Testis (tissue), 2 donors: ENCODE results near the gene NACA2.

Experiments used
- POLR2A ChIP-seq: fragments of 450-650 bp; IDR thresholded peaks from one replicate; pipeline ENCODE4 v1.6.1; 2017; ENCODE audit warnings: antibody characterized with exemption, mild to moderate bottlenecking, moderate library complexity
- TF ChIP-seq, protein P1 (sequence below), 3 experiments: fragments of 450-650 bp in 2 of 3; fragments of 200-600 bp in 1 of 3; sonication (generic) in 1 of 3; IDR thresholded peaks; one replicate each; pipeline ENCODE4 v1.5.1; 2016 to 2019; ENCODE audit warnings: antibody characterized with exemption in 3 of 3, mild to moderate bottlenecking in 2 of 3, moderate library complexity in 1 of 3

DNA sequence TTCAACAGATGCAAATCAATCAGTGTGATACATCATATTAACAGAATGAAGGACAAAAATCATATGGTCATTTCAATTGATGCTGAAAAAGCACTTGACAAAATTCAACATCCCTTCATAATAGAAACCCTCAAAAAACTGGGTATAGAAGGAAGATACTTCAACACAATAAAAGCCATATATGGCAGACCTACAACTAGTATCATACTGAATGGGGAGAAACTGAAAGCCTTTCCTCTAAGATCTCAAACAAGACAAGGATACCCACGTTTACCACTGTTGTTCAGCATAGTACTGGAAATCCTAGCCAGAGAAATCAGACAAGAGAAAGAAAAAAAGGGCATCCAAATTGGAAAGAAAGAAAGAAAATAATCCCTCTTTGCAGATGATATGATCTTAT, 47.1 kb upstream of the NACA2 start:
- TF ChIP-seq, protein P1, sequence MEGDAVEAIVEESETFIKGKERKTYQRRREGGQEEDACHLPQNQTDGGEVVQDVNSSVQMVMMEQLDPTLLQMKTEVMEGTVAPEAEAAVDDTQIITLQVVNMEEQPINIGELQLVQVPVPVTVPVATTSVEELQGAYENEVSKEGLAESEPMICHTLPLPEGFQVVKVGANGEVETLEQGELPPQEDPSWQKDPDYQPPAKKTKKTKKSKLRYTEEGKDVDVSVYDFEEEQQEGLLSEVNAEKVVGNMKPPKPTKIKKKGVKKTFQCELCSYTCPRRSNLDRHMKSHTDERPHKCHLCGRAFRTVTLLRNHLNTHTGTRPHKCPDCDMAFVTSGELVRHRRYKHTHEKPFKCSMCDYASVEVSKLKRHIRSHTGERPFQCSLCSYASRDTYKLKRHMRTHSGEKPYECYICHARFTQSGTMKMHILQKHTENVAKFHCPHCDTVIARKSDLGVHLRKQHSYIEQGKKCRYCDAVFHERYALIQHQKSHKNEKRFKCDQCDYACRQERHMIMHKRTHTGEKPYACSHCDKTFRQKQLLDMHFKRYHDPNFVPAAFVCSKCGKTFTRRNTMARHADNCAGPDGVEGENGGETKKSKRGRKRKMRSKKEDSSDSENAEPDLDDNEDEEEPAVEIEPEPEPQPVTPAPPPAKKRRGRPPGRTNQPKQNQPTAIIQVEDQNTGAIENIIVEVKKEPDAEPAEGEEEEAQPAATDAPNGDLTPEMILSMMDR (IDR thresholded peaks at IDR 0.05): no peak
- no peak for TF ChIP-seq POLR2A
